HEK293T (cell line): ENCODE data around the gene MED8.

Experiments
- CTCF ChIA-PET: fragments of 350-600 bp; formaldehyde crosslinking; extraction: SDS; loops from one replicate; lab custom pipeline; 2021; ENCODE audit warnings: antibody characterized with exemption, inconsistent platforms; lab: Yijun Ruan, JAX
- POLR2A ChIA-PET: fragments of 350-600 bp; formaldehyde crosslinking; extraction: SDS; loops from one replicate; lab custom pipeline; 2020; ENCODE audit warnings: antibody characterized with exemption, inconsistent platforms; lab: Yijun Ruan, JAX
- DNase-seq: peaks from one replicate; pipeline ENCODE4 v3.0.0; 2012; ENCODE audit warnings: mixed read lengths; ENCODE audit errors: extremely low spot score
- ARNT ChIP-seq: fragments of 450-650 bp; IDR thresholded peaks from 2 replicates; pipeline ENCODE4 v1.6.1; 2017; ENCODE audit warnings: mild to moderate bottlenecking
- BHLHE40 ChIP-seq: fragments of 450-650 bp; IDR thresholded peaks from 2 replicates; pipeline ENCODE4 v1.6.1; 2016; ENCODE audit warnings: mild to moderate bottlenecking, moderate library complexity, borderline replicate concordance
- CTBP1 ChIP-seq: fragments of 450-650 bp; IDR thresholded peaks from 2 replicates; pipeline ENCODE4 v1.6.1; 2016; ENCODE audit warnings: borderline replicate concordance
- ELF4 ChIP-seq: fragments of 450-650 bp; IDR thresholded peaks from 2 replicates; pipeline ENCODE4 v1.6.1; 2017; ENCODE audit warnings: antibody characterized with exemption
- FOXA1 ChIP-seq: fragments of 450-650 bp; IDR thresholded peaks from 2 replicates; pipeline ENCODE4 v1.6.1; 2016; ENCODE audit warnings: mild to moderate bottlenecking
- FOXK2 ChIP-seq: fragments of 450-650 bp; IDR thresholded peaks from 2 replicates; pipeline ENCODE4 v1.6.1; 2016; ENCODE audit warnings: mild to moderate bottlenecking
- FOXM1 ChIP-seq: fragments of 450-650 bp; IDR thresholded peaks from 2 replicates; pipeline ENCODE4 v1.6.1; 2017; ENCODE audit warnings: mild to moderate bottlenecking, borderline replicate concordance
- HDGF ChIP-seq: fragments of 450-650 bp; IDR thresholded peaks from 2 replicates; pipeline ENCODE4 v1.6.1; 2017; ENCODE audit warnings: antibody characterized with exemption, borderline replicate concordance
- L3MBTL2 ChIP-seq: fragments of 450-650 bp; conservative IDR thresholded peaks from 2 replicates; pipeline ENCODE4 v1.6.1; 2016; ENCODE audit warnings: mild to moderate bottlenecking
- LEF1 ChIP-seq: fragments of 450-650 bp; IDR thresholded peaks from 2 replicates; pipeline ENCODE4 v1.6.1; 2017; ENCODE audit warnings: mild to moderate bottlenecking, borderline replicate concordance
- NFRKB ChIP-seq: fragments of 450-650 bp; IDR thresholded peaks from 2 replicates; pipeline ENCODE4 v1.6.1; 2016; ENCODE audit warnings: mild to moderate bottlenecking, moderate library complexity
- SP1 ChIP-seq: fragments of 450-650 bp; IDR thresholded peaks from 2 replicates; pipeline ENCODE4 v1.6.1; 2017
- SUZ12 ChIP-seq: fragments of 450-650 bp; IDR thresholded peaks from 2 replicates; pipeline ENCODE4 v1.6.1; 2016; ENCODE audit warnings: mild to moderate bottlenecking
- TARDBP ChIP-seq: fragments of 450-650 bp; IDR thresholded peaks from 2 replicates; pipeline ENCODE4 v1.6.1; 2016
- ZNF384 ChIP-seq: fragments of 450-650 bp; IDR thresholded peaks from 2 replicates; pipeline ENCODE4 v1.6.1; 2016
- TF ChIP-seq, protein P1 (sequence below): fragments of 450-650 bp; IDR thresholded peaks from 2 replicates; pipeline ENCODE4 v1.6.1; 2016

The MED8 gene

GRCh38 chr1:43363283-43363934 lies 26.2 kb downstream of the MED8 start:
- no peak for DNase-seq
- POLR2A ChIA-PET = no interaction called here
- CTCF ChIA-PET = no interaction called here
- TF ChIP-seq HDGF = no peak
- TF ChIP-seq LEF1 = no peak

GRCh38 chr1:43360616-43361015 lies 29.0 kb downstream of the MED8 start:
- no peak for DNase-seq
- ChIA-PET CTCF (interaction anchor here (0.6 kb wide), 1 partner anchor 10 kb away, joined by 3 read pairs; no protein-coding TSS in a partner anchor), POLR2A (interaction anchor here (1.6 kb wide), 1 partner anchor 12 kb away, joined by 9 read pairs; no protein-coding TSS in a partner anchor)
- TF ChIP-seq HDGF = no peak
- TF ChIP-seq ZNF384 = no peak
- TF ChIP-seq SP1 = no peak
- no peak for TF ChIP-seq SUZ12
- TF ChIP-seq FOXK2 = no peak
- TF ChIP-seq, protein P1, sequence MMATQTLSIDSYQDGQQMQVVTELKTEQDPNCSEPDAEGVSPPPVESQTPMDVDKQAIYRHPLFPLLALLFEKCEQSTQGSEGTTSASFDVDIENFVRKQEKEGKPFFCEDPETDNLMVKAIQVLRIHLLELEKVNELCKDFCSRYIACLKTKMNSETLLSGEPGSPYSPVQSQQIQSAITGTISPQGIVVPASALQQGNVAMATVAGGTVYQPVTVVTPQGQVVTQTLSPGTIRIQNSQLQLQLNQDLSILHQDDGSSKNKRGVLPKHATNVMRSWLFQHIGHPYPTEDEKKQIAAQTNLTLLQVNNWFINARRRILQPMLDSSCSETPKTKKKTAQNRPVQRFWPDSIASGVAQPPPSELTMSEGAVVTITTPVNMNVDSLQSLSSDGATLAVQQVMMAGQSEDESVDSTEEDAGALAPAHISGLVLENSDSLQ = no peak
- no peak for TF ChIP-seq NFRKB
- TF ChIP-seq TARDBP = no peak
- TF ChIP-seq CTBP1 = no peak
- TF ChIP-seq LEF1 = no peak
- TF ChIP-seq L3MBTL2 = no peak

- no peak for DNase-seq
- TF ChIP-seq CTBP1 = no peak
- no peak for TF ChIP-seq HDGF
- TF ChIP-seq, protein P1 = no peak
- TF ChIP-seq FOXA1 = no peak
- no peak for TF ChIP-seq ARNT
- TF ChIP-seq FOXK2 = no peak
- no peak for TF ChIP-seq ZNF384
- ChIA-PET CTCF (interaction anchor here (0.6 kb wide), 1 partner anchor 11 kb away, joined by 3 read pairs; no protein-coding TSS in a partner anchor), POLR2A (interaction anchor here (1.6 kb wide), 1 partner anchor 11 kb away, joined by 9 read pairs; no protein-coding TSS in a partner anchor)
Measured at GRCh38 chr1:43359696-43360095, 29.9 kb downstream of the MED8 start.

GRCh38 chr1:43358746-43359693 lies 30.6 kb downstream of the MED8 start, which contains the start of gene CDC20:
CDC20 (plus strand) TSS chr1:43358981; CDS start chr1:43359216, 235 bp downstream.
- POLR2A ChIA-PET = interaction anchor here (0.6 to 3.0 kb wide), 21 partner anchors 10 to 428 kb away, joined by 3 to 41 read pairs (median 4); partner anchors contain the start of genes C1orf210, ELOVL1, HYI and KDM4A
- CTCF ChIA-PET = interaction anchor here (0.6 to 1.3 kb wide), 5 partner anchors 9 to 129 kb away, joined by 3 to 8 read pairs (median 4); partner anchors contain the start of gene ELOVL1
- peak; percentile 93 for DNase-seq
- TF ChIP-seq FOXM1 (peak; percentile 96), ARNT (no peak), ELF4 (peak; percentile 47; the same call in 1 of the 2 replicates)

DNA sequence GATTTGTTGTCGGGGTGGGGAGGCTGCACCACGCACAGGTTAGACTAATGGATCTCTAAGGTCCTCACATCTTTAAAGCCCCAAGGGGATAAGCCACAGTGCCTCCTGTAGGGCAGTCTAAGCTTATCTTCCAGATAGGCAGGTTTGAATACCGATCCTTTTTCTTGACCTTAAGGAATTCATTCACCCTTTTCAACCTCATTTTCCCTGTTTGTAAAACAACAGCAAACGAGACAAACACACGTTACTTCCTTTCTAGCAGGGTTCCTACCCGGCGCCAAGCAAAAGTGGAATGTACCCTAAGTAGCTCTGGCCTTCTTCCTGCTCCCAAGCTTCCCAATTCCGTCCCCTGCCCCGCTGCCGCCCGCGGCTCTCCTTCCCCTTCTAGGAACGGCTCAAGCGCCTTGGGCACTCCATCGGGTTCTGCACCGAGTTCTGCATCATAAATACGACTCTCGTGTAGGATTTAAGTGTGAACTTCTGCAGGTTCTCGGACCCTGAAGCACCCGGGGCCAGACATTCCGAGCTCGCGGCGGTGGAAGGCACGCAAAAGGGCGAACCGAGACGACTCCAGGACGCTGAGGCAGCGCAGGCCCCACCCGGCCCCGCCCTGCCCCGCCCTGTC lies 31.4 kb downstream of the MED8 start:
- no peak for TF ChIP-seq TARDBP
- no peak for TF ChIP-seq FOXM1
- TF ChIP-seq FOXK2 = no peak
- TF ChIP-seq ARNT = no peak
- no peak for TF ChIP-seq BHLHE40
- no peak for TF ChIP-seq SP1
- TF ChIP-seq NFRKB = no peak
- TF ChIP-seq SUZ12 = no peak
- TF ChIP-seq LEF1 = no peak
- TF ChIP-seq HDGF = no peak
- CTCF ChIA-PET = interaction anchor here (0.6 to 1.3 kb wide), 6 partner anchors 8 to 130 kb away, joined by 3 to 8 read pairs (median 4); partner anchors contain the start of gene ELOVL1
- DNase-seq = no peak
- POLR2A ChIA-PET = interaction anchor here (0.6 to 3.0 kb wide), 20 partner anchors 9 to 429 kb away, joined by 3 to 41 read pairs (median 4); partner anchors contain the start of genes C1orf210, ELOVL1, HYI and KDM4A

GRCh38 chr1:43357251-43357650 lies 32.3 kb downstream of the MED8 start:
- no peak for DNase-seq
- ChIA-PET POLR2A (interaction anchor here (2.1 to 3.0 kb wide), 3 partner anchors 8 to 32 kb away, joined by 25 to 41 read pairs (median 39); partner anchors contain the start of genes ELOVL1, MED8 and SZT2), CTCF (no interaction called here)
- TF ChIP-seq TARDBP (no peak), ELF4 (no peak), FOXA1 (no peak), HDGF (no peak), FOXK2 (no peak), ARNT (no peak), NFRKB (no peak), SP1 (no peak), BHLHE40 (no peak), CTBP1 (no peak), L3MBTL2 (no peak), LEF1 (no peak), SUZ12 (no peak), ZNF384 (no peak), FOXM1 (no peak)
- TF ChIP-seq, protein P1 = no peak
